IMR-90 (cell line): ENCODE measurements around the gene MMD.

Source experiments
- BHLHE40 ChIP-seq: fragments of 150-350 bp; IDR thresholded peaks from 2 replicates; pipeline ENCODE4 v1.6.1; 2016; ENCODE audit warnings: mild to moderate bottlenecking, low read depth, low read length
- CEBPB ChIP-seq: IDR thresholded peaks from 2 replicates; pipeline ENCODE4 v1.6.1; 2012; ENCODE audit warnings: low read depth, low read length, improper control_type of control experiment
- CHD1 ChIP-seq: IDR thresholded peaks from 2 replicates; pipeline ENCODE4 v1.6.1; 2012; ENCODE audit warnings: low read depth, low read length, improper control_type of control experiment
- CTCF ChIP-seq: conservative IDR thresholded peaks from 2 replicates; pipeline ENCODE4 v1.5.1; 2012; ENCODE audit warnings: mild to moderate bottlenecking, low read depth, low read length, improper control_type of control experiment
- ELK1 ChIP-seq: fragments of 150-350 bp; IDR thresholded peaks from 2 replicates; pipeline ENCODE4 v1.6.1; 2016; ENCODE audit warnings: low read depth, mild to moderate bottlenecking, low read length, moderate library complexity, borderline replicate concordance
- FOS ChIP-seq: fragments of 150-350 bp; IDR thresholded peaks from 2 replicates; pipeline ENCODE4 v1.6.1; 2016; ENCODE audit warnings: low read depth, low read length
- MAFK ChIP-seq: IDR thresholded peaks from 2 replicates; pipeline ENCODE4 v1.6.1; 2012; ENCODE audit warnings: low read depth, low read length, improper control_type of control experiment
- MXI1 ChIP-seq: IDR thresholded peaks from 2 replicates; pipeline ENCODE4 v1.6.1; 2012; ENCODE audit warnings: low read depth, mild to moderate bottlenecking, low read length, moderate library complexity, borderline replicate concordance
- NFE2L2 ChIP-seq: fragments of 150-350 bp; IDR thresholded peaks from 2 replicates; pipeline ENCODE4 v1.6.1; 2016; ENCODE audit warnings: low read depth, mild to moderate bottlenecking, low read length
- POLR2A ChIP-seq: IDR thresholded peaks from 2 replicates; pipeline ENCODE4 v1.6.1; 2012; ENCODE audit warnings: mild to moderate bottlenecking, low read depth, low read length
- RAD21 ChIP-seq: IDR thresholded peaks from 2 replicates; pipeline ENCODE4 v1.6.1; 2012; ENCODE audit warnings: low read length, improper control_type of control experiment
- RCOR1 ChIP-seq: IDR thresholded peaks from 2 replicates; pipeline ENCODE4 v1.6.1; 2012; ENCODE audit warnings: mild to moderate bottlenecking, low read length, improper control_type of control experiment; ENCODE audit not compliant: insufficient replicate concordance
- RFX5 ChIP-seq: IDR thresholded peaks from 2 replicates; pipeline ENCODE4 v1.8.0; 2012; ENCODE audit warnings: low read depth, mild to moderate bottlenecking, low read length, moderate library complexity
- TF ChIP-seq, protein P1 (sequence below): fragments of 150-350 bp; IDR thresholded peaks from 2 replicates; pipeline ENCODE4 v1.6.1; 2017; ENCODE audit warnings: mild to moderate bottlenecking, antibody characterized with exemption, low read length, low read depth

GRCh38 chr17:55417411-55418268 is 4.0 kb downstream of the MMD start:
- no peak for TF ChIP-seq CTCF
- no peak for TF ChIP-seq POLR2A
- no peak for TF ChIP-seq CEBPB
- TF ChIP-seq MXI1, result no peak
- TF ChIP-seq RAD21, result no peak
- TF ChIP-seq RFX5, result no peak
- TF ChIP-seq RCOR1, result no peak
- no peak for TF ChIP-seq CHD1
- TF ChIP-seq MAFK, result no peak
- TF ChIP-seq ELK1, result no peak
- TF ChIP-seq FOS, result no peak
- TF ChIP-seq, protein P1, sequence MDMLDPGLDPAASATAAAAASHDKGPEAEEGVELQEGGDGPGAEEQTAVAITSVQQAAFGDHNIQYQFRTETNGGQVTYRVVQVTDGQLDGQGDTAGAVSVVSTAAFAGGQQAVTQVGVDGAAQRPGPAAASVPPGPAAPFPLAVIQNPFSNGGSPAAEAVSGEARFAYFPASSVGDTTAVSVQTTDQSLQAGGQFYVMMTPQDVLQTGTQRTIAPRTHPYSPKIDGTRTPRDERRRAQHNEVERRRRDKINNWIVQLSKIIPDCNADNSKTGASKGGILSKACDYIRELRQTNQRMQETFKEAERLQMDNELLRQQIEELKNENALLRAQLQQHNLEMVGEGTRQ, result no peak
- no peak for TF ChIP-seq BHLHE40
- TF ChIP-seq NFE2L2, result no peak
